ENCODE measurements around the gene FMNL1.

FMNL1 gene

GRCh38 chr17:45287526-45288500 is 66.1 kb downstream of the FMNL1 start:
- H4K20me1 ChIP-seq = peaks cover 23% of the 10 kb centered on the region
- peak overlapping the region; percentile 90 for H3K27ac ChIP-seq
- TF ChIP-seq Cebpa-rat (IDR thresholded peaks at IDR 0.05) = no peak
- H3K4me2 ChIP-seq = peak overlapping the region; percentile 92
- peaks cover 81% of the 10 kb centered on the region for H3K4me1 ChIP-seq
- peak overlapping the region; percentile 9; the same call in 1 of the 2 replicates for H3K9ac ChIP-seq
- peaks cover 67% of the 10 kb centered on the region for H3K36me3 ChIP-seq
- no peaks in the 10 kb centered on the region for H3K27me3 ChIP-seq
- H3K9me3 ChIP-seq = no peaks in the 10 kb centered on the region
- H3K4me3 ChIP-seq = no peak overlapping the region

DNA sequence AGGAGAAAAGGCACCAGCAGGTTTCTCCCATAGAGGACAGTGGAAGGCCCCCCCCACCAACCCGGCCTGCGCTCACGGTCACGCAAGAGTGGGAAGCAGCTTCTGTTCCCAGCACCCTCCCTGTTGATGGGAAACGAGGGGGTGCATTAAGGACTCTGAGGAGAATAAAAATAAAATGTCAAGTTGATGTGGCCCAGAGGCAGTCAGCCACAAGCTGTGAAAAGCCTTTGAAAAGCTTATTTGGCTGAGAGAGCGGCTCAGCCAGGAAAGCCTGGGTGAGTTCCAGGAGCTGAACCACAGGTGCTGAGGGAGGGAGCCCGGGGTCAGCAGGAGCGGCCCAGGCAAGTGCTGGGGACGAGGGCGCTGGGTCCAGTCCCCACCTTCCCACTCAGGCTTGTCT is 67.1 kb downstream of the FMNL1 start:
- Histone ChIP-seq H3K36me3 (peaks cover 65% of the 10 kb centered on the region), H3K27ac (peak overlapping the region; percentile 90), H4K20me1 (peaks cover 25% of the 10 kb centered on the region; the same call in 1 of the 2 replicates), H3K9ac (peak overlapping the region; percentile 62), H3K4me2 (peak overlapping the region; percentile 92), H3K4me3 (peak overlapping the region; percentile 36; the same call in 1 of the 2 replicates), H3K9me3 (no peaks in the 10 kb centered on the region), H3K27me3 (no peaks in the 10 kb centered on the region), H3K4me1 (peaks cover 81% of the 10 kb centered on the region)
- no peak for TF ChIP-seq Cebpa-rat (IDR thresholded peaks at IDR 0.05)

- Histone ChIP-seq H3K27ac (peak overlapping the region; percentile 90), H4K20me1 (peaks cover 28% of the 10 kb centered on the region; the same call in 1 of the 2 replicates), H3K36me3 (peaks cover 65% of the 10 kb centered on the region), H3K4me3 (peak overlapping the region; percentile 36; the same call in 1 of the 2 replicates), H3K4me1 (peaks cover 81% of the 10 kb centered on the region), H3K4me2 (peak overlapping the region; percentile 92), H3K9ac (peak overlapping the region; percentile 62), H3K9me3 (no peaks in the 10 kb centered on the region), H3K27me3 (no peaks in the 10 kb centered on the region)
- no peak for TF ChIP-seq Cebpa-rat (IDR thresholded peaks at IDR 0.05)
These were observed 67.9 kb downstream of the FMNL1 start for GRCh38 chr17:45289301-45290268.

- Histone ChIP-seq H3K4me1 (peaks cover 86% of the 10 kb centered on the region), H3K36me3 (peaks cover 59% of the 10 kb centered on the region), H3K9me3 (no peaks in the 10 kb centered on the region), H3K4me3 (0 out of 2 replicates have a peak overlapping the region, but pooled peaks have one; percentile 36), H4K20me1 (peaks cover 31% of the 10 kb centered on the region; the same call in 1 of the 2 replicates), H3K4me2 (peak overlapping the region; percentile 92), H3K27ac (peak overlapping the region; percentile 90), H3K9ac (peak overlapping the region; percentile 62), H3K27me3 (no peaks in the 10 kb centered on the region)
- TF ChIP-seq Cebpa-rat (IDR thresholded peaks at IDR 0.05) = no peak
These were observed 68.6 kb downstream of the FMNL1 start for GRCh38 chr17:45290269-45290765.

DNA sequence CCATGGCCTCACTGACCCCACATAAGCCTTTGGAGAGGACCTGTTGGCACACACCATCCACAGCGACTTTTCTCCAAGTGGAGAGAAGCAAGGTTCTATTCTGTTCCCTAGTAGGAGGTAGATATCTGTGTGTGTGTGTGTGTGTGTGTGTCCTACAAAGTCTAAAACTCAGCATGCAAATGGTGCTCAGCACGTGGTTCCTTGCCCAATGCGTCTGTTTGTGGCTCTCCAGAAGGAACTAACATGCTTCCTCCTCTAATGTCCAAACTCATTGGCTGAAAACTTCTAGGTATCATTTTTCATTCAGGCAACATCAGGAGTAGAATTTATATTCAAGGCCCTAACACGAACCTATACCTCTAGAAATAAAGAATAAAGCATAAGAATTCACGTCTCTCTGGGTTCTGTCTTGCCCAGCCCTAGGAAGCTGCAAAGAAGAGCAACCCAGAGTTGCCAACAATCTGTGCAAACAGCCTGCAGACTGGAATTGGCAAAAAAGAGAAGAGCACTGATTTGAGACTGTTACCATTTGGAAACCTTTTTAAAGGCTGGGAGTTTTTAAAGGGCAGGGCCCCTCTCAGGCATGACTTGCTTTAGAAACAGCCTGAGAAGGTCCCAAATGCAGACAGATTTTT is 69.6 kb downstream of the FMNL1 start:
- Histone ChIP-seq H3K4me1 (peaks cover 95% of the 10 kb centered on the region), H3K27me3 (no peaks in the 10 kb centered on the region), H3K9ac (peak overlapping the region; percentile 62; the same call in 1 of the 2 replicates), H3K4me3 (no peak overlapping the region), H3K4me2 (peak overlapping the region; percentile 92), H3K36me3 (peaks cover 52% of the 10 kb centered on the region), H3K27ac (peak overlapping the region; percentile 90), H4K20me1 (peaks cover 38% of the 10 kb centered on the region; the same call in 1 of the 2 replicates), H3K9me3 (no peaks in the 10 kb centered on the region)
- TF ChIP-seq Cebpa-rat (IDR thresholded peaks at IDR 0.05) = no peak

- H3K4me3 ChIP-seq = no peak overlapping the region
- peak overlapping the region; percentile 42 for H3K9ac ChIP-seq
- H3K27me3 ChIP-seq = no peaks in the 10 kb centered on the region
- peaks cover 38% of the 10 kb centered on the region; the same call in 1 of the 2 replicates for H4K20me1 ChIP-seq
- peaks cover 36% of the 10 kb centered on the region for H3K36me3 ChIP-seq
- TF ChIP-seq Cebpa-rat (IDR thresholded peaks at IDR 0.05) = no peak
- H3K4me2 ChIP-seq = peak overlapping the region; percentile 92
- peak overlapping the region; percentile 90 for H3K27ac ChIP-seq
- no peaks in the 10 kb centered on the region for H3K9me3 ChIP-seq
- peaks cover 100% of the 10 kb centered on the region for H3K4me1 ChIP-seq
These were observed 71.2 kb downstream of the FMNL1 start for GRCh38 chr17:45292696-45293412.

- no peak for TF ChIP-seq Cebpa-rat (IDR thresholded peaks at IDR 0.05)
- Histone ChIP-seq H3K27ac (peak overlapping the region; percentile 90), H3K4me1 (peaks cover 100% of the 10 kb centered on the region), H3K4me2 (peak overlapping the region; percentile 92), H3K9ac (peak overlapping the region; percentile 42; the same call in 1 of the 2 replicates), H3K27me3 (no peaks in the 10 kb centered on the region), H3K9me3 (no peaks in the 10 kb centered on the region), H4K20me1 (peaks cover 41% of the 10 kb centered on the region; the same call in 1 of the 2 replicates), H3K4me3 (no peak overlapping the region), H3K36me3 (peaks cover 35% of the 10 kb centered on the region)
These were observed 71.9 kb downstream of the FMNL1 start for GRCh38 chr17:45293413-45294211.

All from BLaER1 (cell line).